ENCODE data around the gene ZNG1F. TPM values are rescaled to one million over a fixed set of nuclear protein-coding genes. Genes with fewer than 3 reads are reported as not detected.
"Not testable (repeated sequence)": the region's sequence is repeated elsewhere in the genome, so short reads cannot be mapped to it uniquely, and the experiment has no call there.

ZNG1F gene
- total RNA-seq (ENCODE audit: low replicate concordance): 7.8 and 14.2 TPM in 2 replicates

- H3K36me3 Mint-ChIP-seq; H3K36me3 ChIP-seq; H3K27me3 Mint-ChIP-seq (ENCODE audit: insufficient read depth, low read depth); H3K79me2 ChIP-seq (ENCODE audit: low read depth); H4K20me1 ChIP-seq (ENCODE audit: low read depth); H3K4me3 ChIP-seq; H2AFZ ChIP-seq (replicated peaks); H3K9me3 Mint-ChIP-seq; H3K4me3 Mint-ChIP-seq; H3K4me1 ChIP-seq; DNase-seq (ENCODE audit: low spot score); H3K9ac ChIP-seq; H3F3A ChIP-seq (ENCODE audit: low read depth); H3K27me3 ChIP-seq; H3K4me2 ChIP-seq; H3K27ac ChIP-seq; H3K4me1 Mint-ChIP-seq; H3K9me3 ChIP-seq (ENCODE audit: low read depth); H3K27ac Mint-ChIP-seq: not testable (repeated sequence)
Observed at GRCh38 chr9:41189217-41189616, at the start of gene ZNG1F. Gene ZNG1F, minus strand, starts transcription at chr9:41189317. Its CDS starts 59 bp downstream, at chr9:41189258.

GRCh38 chr9:41237110-41237749 is 48.1 kb upstream of the ZNG1F start:
- not testable (repeated sequence) for H3K36me3 Mint-ChIP-seq; H3K4me1 Mint-ChIP-seq; H3K27ac Mint-ChIP-seq; H3F3A ChIP-seq (ENCODE audit: low read depth); H4K20me1 ChIP-seq (ENCODE audit: low read depth); H3K79me2 ChIP-seq (ENCODE audit: low read depth); H3K27ac ChIP-seq; H3K4me3 Mint-ChIP-seq; H3K36me3 ChIP-seq; H3K4me3 ChIP-seq; H2AFZ ChIP-seq (replicated peaks); H3K9ac ChIP-seq; H3K4me1 ChIP-seq; H3K27me3 Mint-ChIP-seq (ENCODE audit: insufficient read depth, low read depth); H3K4me2 ChIP-seq
- Histone ChIP-seq H3K27me3 (peaks cover 35% of the 10 kb centered on the region), H3K9me3 (ENCODE audit: low read depth) (peaks cover 12% of the 10 kb centered on the region)
- DNase-seq (ENCODE audit: low spot score): peak; percentile 6
- peaks cover 38% of the 10 kb centered on the region for H3K9me3 Mint-ChIP-seq

- not testable (repeated sequence) for H3K36me3 ChIP-seq; H3K9ac ChIP-seq; H3K4me1 Mint-ChIP-seq; H4K20me1 ChIP-seq (ENCODE audit: low read depth); H3K27ac Mint-ChIP-seq; H3K4me2 ChIP-seq; H3K79me2 ChIP-seq (ENCODE audit: low read depth); H3K4me3 Mint-ChIP-seq; H3K27me3 Mint-ChIP-seq (ENCODE audit: insufficient read depth, low read depth); H2AFZ ChIP-seq (replicated peaks); H3K4me3 ChIP-seq; H3K27ac ChIP-seq; DNase-seq (ENCODE audit: low spot score); H3F3A ChIP-seq (ENCODE audit: low read depth); H3K36me3 Mint-ChIP-seq; H3K4me1 ChIP-seq
- H3K27me3 ChIP-seq: peaks cover 34% of the 10 kb centered on the region
- peaks cover 38% of the 10 kb centered on the region for H3K9me3 Mint-ChIP-seq
- peaks cover 12% of the 10 kb centered on the region for H3K9me3 ChIP-seq (ENCODE audit: low read depth)
Observed at GRCh38 chr9:41236486-41237109, 47.5 kb upstream of the ZNG1F start.

GRCh38 chr9:41234811-41235805 is 46.0 kb upstream of the ZNG1F start:
- not testable (repeated sequence) for H3K27me3 Mint-ChIP-seq (ENCODE audit: insufficient read depth, low read depth); H3K4me3 Mint-ChIP-seq; H3K27ac Mint-ChIP-seq; H3K79me2 ChIP-seq (ENCODE audit: low read depth); H3K4me3 ChIP-seq; H3F3A ChIP-seq (ENCODE audit: low read depth); H2AFZ ChIP-seq (replicated peaks); H3K9ac ChIP-seq; H4K20me1 ChIP-seq (ENCODE audit: low read depth); H3K36me3 ChIP-seq; H3K4me1 Mint-ChIP-seq; H3K4me2 ChIP-seq; H3K4me1 ChIP-seq; H3K27ac ChIP-seq; H3K36me3 Mint-ChIP-seq
- DNase-seq (ENCODE audit: low spot score): peak; percentile 6
- TF ChIP-seq EZH2phosphoT487 (IDR thresholded peaks at IDR 0.05): peak; percentile 15
- peaks cover 28% of the 10 kb centered on the region for H3K9me3 Mint-ChIP-seq
- H3K9me3 ChIP-seq (ENCODE audit: low read depth): peaks cover 12% of the 10 kb centered on the region
- H3K27me3 ChIP-seq: peaks cover 42% of the 10 kb centered on the region

- not testable (repeated sequence) for H4K20me1 ChIP-seq (ENCODE audit: low read depth); H3K36me3 ChIP-seq; H3K4me1 Mint-ChIP-seq; H3K4me3 Mint-ChIP-seq; H2AFZ ChIP-seq (replicated peaks); H3K9me3 ChIP-seq (ENCODE audit: low read depth); H3K27ac Mint-ChIP-seq; H3K27me3 Mint-ChIP-seq (ENCODE audit: insufficient read depth, low read depth); H3K4me3 ChIP-seq; H3K36me3 Mint-ChIP-seq; H3F3A ChIP-seq (ENCODE audit: low read depth); H3K27ac ChIP-seq; H3K79me2 ChIP-seq (ENCODE audit: low read depth); H3K9ac ChIP-seq; H3K4me1 ChIP-seq; DNase-seq (ENCODE audit: low spot score); H3K4me2 ChIP-seq
- H3K9me3 Mint-ChIP-seq: peaks cover 25% of the 10 kb centered on the region
- peaks cover 48% of the 10 kb centered on the region for H3K27me3 ChIP-seq
Observed at GRCh38 chr9:41234221-41234620, 45.1 kb upstream of the ZNG1F start.

GRCh38 chr9:41232326-41232725 is 43.2 kb upstream of the ZNG1F start:
- not testable (repeated sequence) for H3K4me3 ChIP-seq; H3K9ac ChIP-seq; H3K4me1 ChIP-seq; H3K36me3 Mint-ChIP-seq; H3K27ac ChIP-seq; H2AFZ ChIP-seq (replicated peaks); H3K4me3 Mint-ChIP-seq; H3K27me3 Mint-ChIP-seq (ENCODE audit: insufficient read depth, low read depth); H3K79me2 ChIP-seq (ENCODE audit: low read depth); H3F3A ChIP-seq (ENCODE audit: low read depth); H3K36me3 ChIP-seq; H4K20me1 ChIP-seq (ENCODE audit: low read depth); H3K27ac Mint-ChIP-seq; H3K4me2 ChIP-seq; H3K9me3 ChIP-seq (ENCODE audit: low read depth); H3K4me1 Mint-ChIP-seq
- peaks cover 21% of the 10 kb centered on the region for H3K9me3 Mint-ChIP-seq
- DNase-seq (ENCODE audit: low spot score): peak; percentile 2
- H3K27me3 ChIP-seq: peaks cover 48% of the 10 kb centered on the region

- H3K79me2 ChIP-seq (ENCODE audit: low read depth); H3K27ac Mint-ChIP-seq; H3K36me3 ChIP-seq; H3K9ac ChIP-seq; H3K9me3 Mint-ChIP-seq; H3K9me3 ChIP-seq (ENCODE audit: low read depth); H3K4me3 Mint-ChIP-seq; H3K4me2 ChIP-seq; H4K20me1 ChIP-seq (ENCODE audit: low read depth); H3K4me1 ChIP-seq; H3K4me3 ChIP-seq; H3K36me3 Mint-ChIP-seq; H2AFZ ChIP-seq (replicated peaks); H3K27me3 Mint-ChIP-seq (ENCODE audit: insufficient read depth, low read depth); H3K27ac ChIP-seq; H3K4me1 Mint-ChIP-seq; H3F3A ChIP-seq (ENCODE audit: low read depth): not testable (repeated sequence)
- DNase-seq (ENCODE audit: low spot score): peak; percentile 32
- peaks cover 44% of the 10 kb centered on the region for H3K27me3 ChIP-seq
Observed at GRCh38 chr9:41230418-41230817, 41.3 kb upstream of the ZNG1F start.
